ENCODE data around the gene KRT84. TPM values are rescaled to one million over a fixed set of nuclear protein-coding genes. Genes with fewer than 3 reads are reported as not detected.

The KRT84 gene
- total and polyA plus RNA-seq, 9 of the 15 experiments (the other 6 are each of a cell fraction or from before 2014, with no cell fraction given): not detected

GRCh38 chr12:52342781-52343490, 42.5 kb downstream of the KRT84 start (continued):
- no peak for TF ChIP-seq PBX2 (CRISPR knock-in tag; IDR thresholded peaks at IDR 0.05; ENCODE audit: low read depth)
- no peak for TF ChIP-seq PBX2 (tag; conservative IDR thresholded peaks at IDR 0.05; ENCODE audit: low read depth)
- no peak for TF ChIP-seq SREBF2 (CRISPR knock-in tag; IDR thresholded peaks at IDR 0.05)
- TF ChIP-seq ZNF274 (IDR thresholded peaks at IDR 0.05; ENCODE audit: borderline replicate concordance, low read depth, low read length): no peak
- TF ChIP-seq DLX4 (CRISPR knock-in tag; IDR thresholded peaks at IDR 0.05): no peak

GRCh38 chr12:52341066-52341580, 44.3 kb downstream of the KRT84 start:
- H3K27ac ChIP-seq (ENCODE audit: extremely low read depth, low read depth, low read length): no peak overlapping the region
- POLR2A ChIA-PET: interaction anchor here (1.5 kb wide), 1 partner anchor 11 kb away, joined by 3 read pairs; no protein-coding TSS in a partner anchor
- TF ChIP-seq RBM14 (IDR thresholded peaks at IDR 0.05; ENCODE audit: borderline replicate concordance, insufficient read depth, low read depth, low read length) (no peak), ZNF436 (CRISPR knock-in tag; IDR thresholded peaks at IDR 0.05) (no peak), ELK1 (CRISPR knock-in tag; IDR thresholded peaks at IDR 0.05) (no peak), ZNF232 (CRISPR knock-in tag; IDR thresholded peaks at IDR 0.05) (no peak), NFE2L1 (tag; IDR thresholded peaks at IDR 0.05; ENCODE audit: borderline replicate concordance, low read depth) (no peak), KDM5B (IDR thresholded peaks at IDR 0.05; ENCODE audit: insufficient replicate concordance, low read depth, low read length) (no peak), YY1 (IDR thresholded peaks at IDR 0.05; ENCODE audit: borderline replicate concordance in 1 of 3, control insufficient read depth in 1 of 3, extremely low read depth in 1 of 3, insufficient read depth in 3 of 3, insufficient read length in 1 of 3, insufficient replicate concordance in 2 of 3, low read depth in 1 of 3, low read length in 2 of 3) (no peak)

More at GRCh38 chr12:52341066-52341580, 44.3 kb downstream of the KRT84 start:
- Histone ChIP-seq H3K27me3 (ENCODE audit: control insufficient read depth in 2 of 2, insufficient read depth in 2 of 2, low read length in 2 of 2) (peaks cover 6 to 45% of the 10 kb centered on the region in 2 experiments; a peak in 3 of 5 replicates), H3K9me3 (replicated peaks; ENCODE audit: control insufficient read depth, insufficient read depth, low read depth, low read length) (no peaks in the 10 kb centered on the region), H3K9me1 (ENCODE audit: control insufficient read depth, insufficient read depth, low read length) (no peaks in the 10 kb centered on the region), H3K4me3 (no peak overlapping the region), H3K4me1 (replicated peaks in 1 of 2; ENCODE audit: control insufficient read depth in 2 of 2, insufficient read depth in 2 of 2, low read length in 2 of 2) (no peaks in the 10 kb centered on the region), H3K79me2 (ENCODE audit: control insufficient read depth, insufficient read depth, low read length) (no peaks in the 10 kb centered on the region), H3K4me2 (ENCODE audit: insufficient read depth, low read length) (no peak overlapping the region), H2AFZ (ENCODE audit: low read depth, low read length) (no peak overlapping the region), H4K20me1 (replicated peaks; ENCODE audit: control insufficient read depth, insufficient read depth, low read length) (no peaks in the 10 kb centered on the region; the same call in 1 of the 2 replicates), H3K36me3 (ENCODE audit: control insufficient read depth, insufficient read depth, low read length) (no peaks in the 10 kb centered on the region), H3K9ac (ENCODE audit: insufficient read depth in 1 of 2, low read depth in 2 of 2, low read length in 2 of 2) (no peak overlapping the region; a peak in 1 of 4 replicates)
- CTCF ChIA-PET (ENCODE audit: low intra/inter-chr PET ratio): interaction anchor here (0.6 kb wide), 1 partner anchor 1206 kb away, joined by 3 read pairs; no protein-coding TSS in a partner anchor
- no peak for FAIRE-seq
- in situ Hi-C loops (cut with MboI): no loop called here
- intact Hi-C loops (cut with micrococcal nuclease): no loop called here
- DNase-seq (ENCODE audit: extremely low read depth in 1 of 4, low spot score in 3 of 4): no peak
- no TSS peak for BruUV-seq (replicated peaks)
- no peak for ATAC-seq
- under 1% methylated on average over 14 of the region's 14 CpGs for WGBS (ENCODE audit: insufficient coverage, low coverage, missing lambda C conversion rate)
